HEK293 (cell line): ENCODE results near the gene MLLT1.

ENCODE experiments used
- CTCF ChIA-PET: fragments of 350-600 bp; formaldehyde crosslinking; extraction: SDS; loops from one replicate; lab custom pipeline; 2021; ENCODE audit warnings: antibody characterized with exemption; lab: Yijun Ruan, JAX
- POLR2A ChIA-PET: fragments of 300-600 bp; formaldehyde crosslinking; extraction: SDS; loops from one replicate; lab custom pipeline; 2020; ENCODE audit warnings: antibody characterized with exemption, inconsistent platforms; lab: Yijun Ruan, JAX
- H3K27ac ChIP-seq: fragments of 200-500 bp; sonication (Bioruptor generic); 2 replicates; pipeline ENCODE4 v1.5.1; 2014; ENCODE audit warnings: low read depth, low read length, control low read depth, inconsistent platforms; ENCODE audit errors: extremely low read depth
- H3K36me3 ChIP-seq, 2 experiments: fragments of 200-500 bp in 1 of 2; sonication (Bioruptor generic) in 1 of 2; 1 replicate in 1 of 2; 2 replicates in 1 of 2; pipeline ENCODE4 v1.5.1; 2014 to 2017; ENCODE audit warnings: inconsistent platforms in 2 of 2, low read length in 2 of 2; ENCODE audit not compliant: control insufficient read depth in 2 of 2, insufficient read depth in 1 of 2
- H3K4me1 ChIP-seq: fragments of 200-500 bp; sonication (Bioruptor generic); 2 replicates; pipeline ENCODE4 v1.5.1; 2014; ENCODE audit warnings: mild to moderate bottlenecking, low read length, inconsistent platforms; ENCODE audit not compliant: control insufficient read depth, insufficient read depth
- H3K4me3 ChIP-seq: 2 replicates; pipeline ENCODE4 v1.5.1; 2011; ENCODE audit warnings: low read depth, mild to moderate bottlenecking, control low read depth, low read length, moderate library complexity
- H3K9me3 ChIP-seq: fragments of 200-500 bp; sonication (Bioruptor generic); 2 replicates; pipeline ENCODE4 v1.5.1; 2014; ENCODE audit warnings: low read depth, low read length, inconsistent platforms; ENCODE audit not compliant: control insufficient read depth, insufficient read depth
- CTCF ChIP-seq: fragments of 450-650 bp; formaldehyde crosslinking; IDR thresholded peaks from 2 replicates; pipeline ENCODE4 v1.5.1; 2016; ENCODE audit warnings: missing biosample characterization, missing genetic modification characterization
- INSM2 ChIP-seq: fragments of 450-650 bp; formaldehyde crosslinking; IDR thresholded peaks from 2 replicates; pipeline ENCODE4 v1.5.1; 2016; ENCODE audit warnings: missing biosample characterization, missing genetic modification characterization
- KLF9 ChIP-seq: fragments of 450-650 bp; formaldehyde crosslinking; IDR thresholded peaks from 2 replicates; pipeline ENCODE4 v1.5.1; 2016; ENCODE audit warnings: missing biosample characterization, missing genetic modification characterization, low read depth
- WT1 ChIP-seq: fragments of 450-650 bp; formaldehyde crosslinking; IDR thresholded peaks from 2 replicates; pipeline ENCODE4 v1.5.1; 2016; ENCODE audit warnings: missing biosample characterization, missing genetic modification characterization
- ZNF138 ChIP-seq: fragments of 450-650 bp; formaldehyde crosslinking; IDR thresholded peaks from 2 replicates; pipeline ENCODE4 v1.5.1; 2016; ENCODE audit warnings: missing biosample characterization, missing genetic modification characterization, borderline replicate concordance
- ZNF140 ChIP-seq: fragments of 450-650 bp; formaldehyde crosslinking; IDR thresholded peaks from 2 replicates; pipeline ENCODE4 v1.5.1; 2016; ENCODE audit warnings: missing biosample characterization, missing genetic modification characterization
- ZNF157 ChIP-seq: fragments of 450-650 bp; formaldehyde crosslinking; IDR thresholded peaks from 2 replicates; pipeline ENCODE4 v1.5.1; 2016; ENCODE audit warnings: missing biosample characterization, missing genetic modification characterization
- ZNF26 ChIP-seq: fragments of 450-650 bp; formaldehyde crosslinking; IDR thresholded peaks from 2 replicates; pipeline ENCODE4 v1.5.1; 2016; ENCODE audit warnings: missing biosample characterization, missing genetic modification characterization
- ZNF354C ChIP-seq: fragments of 450-650 bp; formaldehyde crosslinking; IDR thresholded peaks from 2 replicates; pipeline ENCODE4 v1.5.1; 2016; ENCODE audit warnings: missing biosample characterization, missing genetic modification characterization, low read depth, borderline replicate concordance
- ZNF366 ChIP-seq: fragments of 450-650 bp; formaldehyde crosslinking; conservative IDR thresholded peaks from 2 replicates; pipeline ENCODE4 v1.5.1; 2016; ENCODE audit warnings: missing biosample characterization, missing genetic modification characterization
- ZNF391 ChIP-seq: fragments of 450-650 bp; formaldehyde crosslinking; IDR thresholded peaks from 2 replicates; pipeline ENCODE4 v1.5.1; 2016; ENCODE audit warnings: low read depth, missing biosample characterization, missing genetic modification characterization, borderline replicate concordance
- ZNF449 ChIP-seq: fragments of 450-650 bp; formaldehyde crosslinking; IDR thresholded peaks from 2 replicates; pipeline ENCODE4 v1.5.1; 2017; ENCODE audit warnings: missing biosample characterization, mild to moderate bottlenecking, missing genetic modification characterization, moderate library complexity
- ZNF560 ChIP-seq: fragments of 450-650 bp; formaldehyde crosslinking; IDR thresholded peaks from 2 replicates; pipeline ENCODE4 v1.5.1; 2017; ENCODE audit warnings: missing biosample characterization, missing genetic modification characterization, borderline replicate concordance

MLLT1 gene

GRCh38 chr19:6262519-6262918 lies 17.3 kb downstream of the MLLT1 start:
- no peak for TF ChIP-seq ZNF391 (tag by site-specific recombination)
- no peak overlapping the region for H3K4me3 ChIP-seq
- H3K4me1 ChIP-seq = peaks cover 4% of the 10 kb centered on the region; the same call in 1 of the 2 replicates
- peaks cover 18 to 63% of the 10 kb centered on the region in 2 experiments; a peak in 2 of 3 replicates for H3K36me3 ChIP-seq
- no peak overlapping the region for H3K27ac ChIP-seq
- no peaks in the 10 kb centered on the region for H3K9me3 ChIP-seq
- CTCF ChIA-PET = interaction anchor here (0.6 kb wide), 1 partner anchor 283 kb away, joined by 5 read pairs; no protein-coding TSS in a partner anchor
- POLR2A ChIA-PET = no interaction called here

- TF ChIP-seq KLF9 (tag by site-specific recombination) (0 out of 2 replicates have a peak, but pooled peaks have one; percentile 34), ZNF560 (tag by site-specific recombination) (no peak)
- H3K27ac ChIP-seq = no peak overlapping the region
- peaks cover 17 to 65% of the 10 kb centered on the region in 2 experiments; a peak in 2 of 3 replicates for H3K36me3 ChIP-seq
- no peaks in the 10 kb centered on the region for H3K9me3 ChIP-seq
- peaks cover 4% of the 10 kb centered on the region; the same call in 1 of the 2 replicates for H3K4me1 ChIP-seq
- H3K4me3 ChIP-seq = no peak overlapping the region
- ChIA-PET CTCF (interaction anchor here (0.6 to 0.8 kb wide), 5 partner anchors 9 to 212 kb away, joined by 3 to 6 read pairs (median 3); no protein-coding TSS in a partner anchor), POLR2A (no interaction called here)
These were observed 17.9 kb downstream of the MLLT1 start for GRCh38 chr19:6261883-6262282.

GRCh38 chr19:6260912-6261650 lies 18.7 kb downstream of the MLLT1 start:
- Histone ChIP-seq H3K27ac (no peak overlapping the region), H3K4me3 (no peak overlapping the region), H3K36me3 (peaks cover 17 to 65% of the 10 kb centered on the region in 2 experiments; a peak in 2 of 3 replicates), H3K4me1 (peaks cover 4% of the 10 kb centered on the region; the same call in 1 of the 2 replicates), H3K9me3 (no peaks in the 10 kb centered on the region)
- POLR2A ChIA-PET = interaction anchor here (0.7 kb wide), 1 partner anchor 546 kb away, joined by 3 read pairs; no protein-coding TSS in a partner anchor
- TF ChIP-seq ZNF157 (tag by site-specific recombination) = no peak
- no peak for TF ChIP-seq INSM2 (tag by site-specific recombination)
- no peak for TF ChIP-seq ZNF140 (tag by site-specific recombination)
- 0 out of 2 replicates have a peak, but pooled peaks have one; percentile 27 for TF ChIP-seq CTCF (tag by site-specific recombination)
- TF ChIP-seq ZNF449 (tag by site-specific recombination) = peak; percentile 93
- TF ChIP-seq ZNF366 (tag by site-specific recombination) = no peak
- no peak for TF ChIP-seq WT1 (tag by site-specific recombination)
- TF ChIP-seq ZNF26 (tag by site-specific recombination) = no peak
- TF ChIP-seq ZNF354C = no peak
- no peak for TF ChIP-seq ZNF138
- CTCF ChIA-PET = interaction anchor here (0.6 to 1.9 kb wide), 10 partner anchors 10 to 263 kb away, joined by 3 to 7 read pairs (median 3); no protein-coding TSS in a partner anchor
